CD4-positive, alpha-beta T cell treated with Interferon alpha-2 for 1 hour (primary cell): ENCODE results near the gene FANCD2OS.
"Not testable (repeated sequence)": the region's sequence is repeated elsewhere in the genome, so short reads cannot be mapped to it uniquely, and the experiment has no call there.

Experiments
- DNase-seq, 2 donors: peaks; one replicate each; pipeline ENCODE4 v3.0.0-alpha.2; 2020 to 2022

Gene FANCD2OS, protein sequence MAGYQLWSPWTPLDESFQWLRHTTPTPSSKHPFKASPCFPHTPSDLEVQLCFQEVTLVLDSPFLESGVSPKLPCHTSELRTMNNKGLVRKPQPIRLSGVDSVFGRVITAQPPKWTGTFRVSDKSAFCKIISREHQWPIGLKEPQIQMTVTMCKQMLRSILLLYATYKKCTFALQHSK

DNA sequence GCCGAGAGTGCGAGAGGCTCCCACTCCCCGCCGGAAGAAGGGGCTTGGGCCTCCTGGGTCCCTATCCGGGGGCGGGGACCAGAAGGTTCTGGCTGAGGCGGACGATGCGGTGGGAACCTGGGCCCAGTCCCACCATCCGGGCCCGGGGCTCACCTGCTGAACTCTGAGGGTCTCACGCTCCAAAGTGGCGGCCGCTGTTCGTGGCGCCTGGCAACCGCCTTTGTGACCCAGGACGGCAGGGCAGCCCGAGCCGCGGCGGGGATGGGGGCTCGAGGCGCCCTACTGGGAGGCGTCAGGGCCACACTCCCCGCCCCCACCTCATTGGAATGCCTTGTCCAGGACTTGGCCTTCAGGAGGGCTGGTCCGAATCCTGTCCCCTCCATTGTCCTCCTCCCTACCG, at the start of gene FANCD2OS:
TSS of gene FANCD2OS (minus strand) at position 165 of the 400 bp plus-strand sequence. CDS start 3,481 bp downstream, outside the sequence.
- no peak for DNase-seq

DNA sequence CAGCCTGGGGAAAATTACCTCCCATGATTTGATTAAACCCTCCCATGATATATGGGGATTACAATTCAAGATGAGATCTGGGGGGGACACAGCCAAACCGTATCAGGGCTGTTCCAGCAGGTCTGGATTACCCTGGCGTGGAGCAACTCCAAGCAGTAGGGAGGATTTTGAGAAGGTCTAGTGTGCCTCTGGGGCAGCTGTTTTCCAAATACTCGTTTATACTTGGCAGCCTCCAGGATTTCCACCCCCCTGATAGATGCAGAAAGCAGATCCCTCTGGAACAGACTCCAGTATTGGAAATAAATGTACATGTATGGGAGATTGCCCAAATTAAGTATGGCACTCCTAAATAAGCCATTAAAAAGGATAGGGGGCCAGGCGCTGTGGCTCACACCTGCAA, 49.0 kb upstream of the FANCD2OS start:
- DNase-seq = no peak

DNA sequence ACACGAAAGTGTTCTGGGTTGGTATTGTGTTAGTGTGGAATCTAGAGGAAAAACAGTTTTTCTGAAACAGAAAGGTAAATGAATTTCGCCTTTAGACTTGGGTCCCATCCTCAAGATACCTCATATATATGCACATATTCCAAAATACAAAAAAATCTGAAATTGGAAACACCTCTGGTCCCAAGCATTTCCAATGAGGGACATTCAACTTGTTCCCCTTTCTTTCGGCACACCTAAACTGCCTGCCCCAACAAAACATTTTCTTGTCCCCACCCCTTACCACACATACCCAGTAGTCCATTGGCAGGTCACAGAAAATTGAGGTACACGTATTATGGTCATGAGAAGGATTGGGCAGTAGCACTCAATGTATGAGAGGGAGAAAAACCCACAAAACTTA, 47.6 kb upstream of the FANCD2OS start:
- no peak for DNase-seq

DNA sequence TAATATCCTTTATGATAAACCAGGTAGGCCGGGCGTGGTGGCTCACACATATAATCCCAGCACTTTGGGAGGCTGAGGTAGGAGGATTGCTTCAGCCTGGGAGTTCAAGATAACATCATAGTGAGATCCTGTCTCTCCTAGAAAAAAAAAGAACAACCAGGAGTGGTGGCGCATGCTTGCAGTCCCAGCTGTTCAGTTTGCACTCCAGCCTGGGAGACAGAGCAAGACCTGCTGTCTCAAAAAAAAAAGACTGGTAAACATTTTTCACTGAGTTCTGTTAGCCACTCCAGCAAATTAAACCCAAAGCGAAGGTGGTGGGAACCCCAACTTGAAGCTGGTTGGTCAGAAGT, 47.0 kb upstream of the FANCD2OS start:
- no peak for DNase-seq

DNA sequence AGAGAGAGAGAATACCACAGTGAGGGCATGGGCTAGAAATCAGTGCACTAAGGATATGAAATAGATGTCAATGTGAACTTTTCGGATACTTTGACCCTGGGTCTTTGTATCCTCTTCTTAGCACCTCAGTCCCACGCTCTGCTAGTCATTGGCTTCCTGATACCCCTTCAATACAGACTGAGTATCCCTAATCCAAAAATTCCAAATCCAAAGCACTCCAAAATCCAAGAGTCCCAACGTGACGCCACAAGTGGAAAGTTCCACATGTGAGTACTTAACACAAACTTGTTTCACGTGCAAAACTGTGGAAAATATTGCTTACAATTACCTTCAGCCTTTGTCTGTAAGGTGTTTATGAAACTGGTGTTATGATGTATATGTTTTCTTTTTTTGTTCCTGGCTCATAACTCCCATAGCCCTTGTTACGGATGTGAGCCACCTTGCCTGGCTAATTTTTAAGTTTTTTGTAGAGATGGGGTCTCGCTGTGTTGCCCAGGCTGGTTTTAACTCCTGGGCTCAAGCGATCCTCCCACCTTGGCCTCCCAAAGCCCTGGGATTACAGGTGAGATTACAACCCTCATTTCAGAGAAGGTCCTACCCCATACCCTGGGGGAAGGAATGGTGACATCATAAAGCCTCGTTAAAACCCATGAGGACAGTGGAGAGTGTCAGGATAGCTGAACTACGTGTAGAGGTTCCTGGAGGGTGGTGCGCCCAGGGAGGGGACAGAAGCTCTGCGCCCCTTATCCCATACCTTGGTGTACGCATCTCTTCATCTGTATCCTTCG, 46.5 kb upstream of the FANCD2OS start:
- DNase-seq = no peak

DNA sequence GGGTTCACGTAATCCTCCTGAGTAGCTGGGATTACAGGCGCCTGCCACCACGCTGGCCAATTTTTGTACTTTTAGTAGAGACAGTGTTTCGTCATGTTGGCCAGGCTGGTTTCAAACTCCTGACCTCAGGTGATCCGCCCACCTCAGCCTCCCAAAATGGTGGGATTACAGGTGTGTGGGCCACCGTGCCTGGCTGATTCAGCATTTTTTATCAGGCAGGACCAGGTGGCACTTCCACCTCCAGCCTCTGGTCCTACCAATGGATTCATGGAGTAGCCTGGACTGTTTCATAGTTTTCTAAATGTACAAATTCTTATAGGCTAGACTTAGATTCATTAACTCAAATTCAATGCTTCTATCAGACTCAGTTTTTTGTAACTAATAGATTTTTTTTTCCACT, 42.9 kb upstream of the FANCD2OS start:
- DNase-seq = no peak

DNA sequence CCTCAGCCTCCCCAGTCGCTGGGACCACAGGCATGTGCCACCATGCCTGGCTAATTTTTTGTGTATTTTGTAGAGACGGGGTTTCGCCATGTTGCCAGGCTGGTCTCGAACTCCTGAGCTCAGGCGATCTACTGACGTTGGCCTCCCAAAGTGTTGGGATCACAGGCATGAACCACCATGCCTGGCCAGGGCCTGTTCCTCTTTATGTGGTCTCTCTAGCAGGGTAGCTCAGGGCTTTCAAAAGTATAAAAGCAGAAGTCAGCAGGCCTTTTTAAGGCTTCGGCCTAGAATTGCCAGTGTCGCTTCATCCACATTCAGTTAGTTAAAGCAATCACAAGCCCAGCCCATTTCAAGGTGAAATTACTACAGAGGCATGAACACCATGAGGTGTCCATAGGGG, 41.2 kb upstream of the FANCD2OS start:
- no peak for DNase-seq

DNA sequence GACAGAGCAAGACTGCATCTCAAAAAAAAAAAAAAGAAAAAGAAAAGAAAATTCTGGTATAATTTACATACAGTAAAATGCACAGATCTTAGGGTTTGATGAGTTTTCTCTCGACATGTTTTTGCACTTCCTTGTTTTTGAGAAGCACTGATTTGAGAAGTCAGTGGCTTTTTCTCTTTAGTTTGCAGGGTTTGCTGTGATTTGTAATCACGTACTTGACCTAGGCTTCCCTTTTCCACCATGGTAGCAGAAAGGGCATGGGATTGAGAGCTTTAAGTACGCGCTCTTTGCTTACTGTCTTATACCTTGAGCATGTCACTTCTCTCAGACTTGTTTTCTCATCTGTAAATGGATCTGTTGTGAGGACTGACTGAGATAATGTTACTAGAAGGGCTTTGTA, 37.6 kb upstream of the FANCD2OS start:
- DNase-seq = no peak

DNA sequence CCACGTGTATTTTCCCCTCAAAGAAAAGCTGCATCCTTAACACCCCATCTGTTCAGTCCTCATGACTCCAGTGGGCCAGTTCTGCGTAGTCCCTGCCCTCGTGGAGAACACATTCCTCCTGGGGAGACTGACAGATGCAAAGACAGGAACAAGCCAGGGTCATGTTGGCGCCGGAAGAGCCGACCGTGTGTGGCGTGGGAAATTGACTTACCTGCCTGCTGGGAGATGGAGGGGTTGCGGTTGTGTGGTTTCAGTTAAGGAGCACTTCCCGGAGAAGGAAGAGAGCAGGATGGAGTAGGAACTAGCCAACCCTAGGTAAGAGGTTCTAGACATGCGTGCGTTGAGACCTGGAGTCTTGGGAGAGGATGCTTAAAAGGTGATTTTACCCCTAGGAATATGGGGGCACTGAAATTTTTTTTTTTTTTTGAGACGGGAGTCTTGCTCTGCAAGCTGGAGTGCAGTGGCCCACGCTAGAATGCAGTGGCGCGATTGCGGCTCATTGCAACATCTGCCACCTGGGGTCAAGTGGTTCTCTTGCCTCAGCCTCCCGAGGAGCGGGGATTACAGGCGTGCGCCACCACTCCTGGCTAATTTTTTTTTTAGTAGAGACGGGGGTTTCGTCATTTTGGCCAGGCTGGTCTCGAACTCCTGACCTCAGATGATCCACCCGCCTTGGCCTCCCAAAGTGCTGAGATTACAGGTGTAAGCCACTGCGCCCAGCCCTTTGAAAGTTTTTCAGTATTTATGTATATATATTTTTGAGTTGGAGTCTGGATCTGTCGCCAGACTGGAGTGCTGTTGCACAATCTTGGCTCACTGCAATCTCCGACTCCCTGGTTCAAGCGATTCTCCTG, 34.9 kb upstream of the FANCD2OS start:
- peak in 1 of 2 donors; percentile 33 for DNase-seq

DNA sequence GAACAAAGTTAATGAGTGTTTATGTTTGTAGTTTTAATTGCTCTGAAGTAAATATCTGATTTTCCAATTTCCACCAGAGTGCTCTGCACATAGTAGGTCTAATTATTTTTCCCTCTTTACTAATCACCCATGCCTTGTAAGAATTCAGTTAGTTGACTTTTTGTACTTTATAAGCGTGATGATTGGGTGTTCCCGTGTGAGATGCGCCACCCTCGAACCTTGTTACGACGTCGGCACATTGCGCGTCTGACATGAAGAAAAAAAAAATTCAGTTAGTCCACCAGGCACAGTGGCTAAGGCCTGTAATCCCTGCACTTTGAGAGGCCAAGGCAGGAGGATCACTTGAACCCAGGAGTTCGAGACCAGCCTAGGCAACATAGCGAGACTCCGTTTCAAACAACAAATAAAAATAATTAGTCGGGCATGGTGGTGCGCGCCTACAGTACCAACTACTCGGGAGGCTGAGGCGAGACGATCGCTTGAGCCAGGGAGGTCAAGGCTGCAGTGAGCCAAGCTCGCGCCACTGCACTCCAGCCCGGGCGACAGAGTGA, 33.0 kb upstream of the FANCD2OS start:
- DNase-seq = no peak

DNA sequence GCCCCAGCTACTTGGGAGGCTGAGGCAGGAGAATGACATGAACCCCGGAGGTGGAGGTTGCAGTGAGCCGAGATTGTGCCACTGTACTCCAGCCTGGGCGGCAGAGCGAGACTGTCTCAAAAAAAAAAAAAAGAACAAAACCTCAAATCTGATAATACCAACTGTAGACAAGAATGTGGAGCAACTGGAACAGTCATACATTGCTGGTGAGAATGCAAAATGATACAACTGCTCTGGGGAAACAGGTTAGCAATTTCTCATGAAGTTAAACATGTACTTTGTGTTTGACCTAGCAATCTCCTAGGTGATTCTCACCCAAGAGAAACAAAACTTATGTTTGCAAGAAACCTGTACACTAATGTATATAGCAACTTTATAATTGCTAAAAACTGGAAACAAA, 29.1 kb upstream of the FANCD2OS start:
- no peak for DNase-seq

DNA sequence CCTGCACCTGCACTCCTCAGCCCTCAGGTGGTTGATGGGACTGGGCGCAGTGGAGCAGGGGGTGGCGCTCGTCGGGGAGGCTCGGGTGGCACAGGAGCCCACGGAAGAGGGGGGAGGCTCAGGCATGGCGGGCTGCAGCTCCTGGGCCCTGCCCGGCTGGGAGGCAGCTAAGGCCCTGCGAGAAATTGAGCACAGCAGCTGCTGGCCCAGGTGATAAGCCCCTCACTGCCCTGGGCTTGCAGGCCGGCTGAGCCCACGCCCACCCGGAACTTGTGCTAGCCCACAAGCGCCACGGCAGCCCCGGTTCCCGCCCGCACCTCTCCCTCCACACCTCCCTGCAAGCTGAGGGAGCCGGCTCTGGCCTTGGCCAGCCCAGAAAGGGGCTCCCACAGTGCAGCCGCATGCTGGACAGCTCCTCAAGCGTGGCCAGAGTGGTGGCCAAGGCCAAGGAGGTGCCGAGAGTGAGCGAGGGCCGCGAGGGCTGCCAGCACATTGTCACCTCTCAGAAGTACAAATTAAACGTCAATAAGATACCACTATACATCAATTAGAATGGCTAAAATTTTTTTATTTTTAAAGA, 28.5 kb upstream of the FANCD2OS start:
- no peak for DNase-seq

DNA sequence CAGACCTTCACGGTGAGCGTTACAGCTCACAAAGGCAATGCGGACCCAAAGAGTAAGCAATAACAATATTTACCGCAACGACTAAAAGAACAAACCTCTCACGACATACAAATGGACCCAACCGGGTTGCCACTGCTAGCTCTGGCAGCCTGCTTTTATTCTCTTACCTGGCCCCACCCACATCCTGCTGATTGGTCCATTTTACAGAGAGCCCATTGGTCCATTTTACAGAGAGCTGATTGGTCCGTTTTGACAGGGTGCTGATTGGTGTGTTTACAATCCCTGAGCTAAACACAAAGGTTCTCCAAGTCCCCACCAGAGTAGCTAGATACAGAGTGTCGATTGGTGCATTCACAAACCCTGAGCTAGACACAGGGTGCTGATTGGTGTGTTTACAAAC, 27.8 kb upstream of the FANCD2OS start:
- not testable (repeated sequence) for DNase-seq

DNA sequence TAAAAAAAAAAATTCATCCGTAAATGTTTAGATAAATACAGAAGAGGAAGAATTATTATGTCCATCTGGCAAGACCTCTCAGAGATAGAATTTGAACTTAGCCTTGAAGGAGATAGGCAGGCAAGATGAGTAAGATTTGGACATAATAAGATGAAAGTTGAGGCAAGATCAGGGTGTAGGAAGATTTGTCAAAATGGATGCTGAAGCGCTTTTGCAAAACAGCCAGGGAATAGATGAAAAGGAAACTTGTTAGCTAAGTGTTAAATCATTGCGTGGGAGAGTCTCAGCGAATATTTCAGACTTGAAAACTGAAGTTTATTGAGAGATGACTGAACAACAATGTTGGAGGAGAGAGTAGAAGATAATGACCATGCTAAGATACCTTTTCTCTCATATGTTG, 14.7 kb upstream of the FANCD2OS start:
- DNase-seq = no peak

DNA sequence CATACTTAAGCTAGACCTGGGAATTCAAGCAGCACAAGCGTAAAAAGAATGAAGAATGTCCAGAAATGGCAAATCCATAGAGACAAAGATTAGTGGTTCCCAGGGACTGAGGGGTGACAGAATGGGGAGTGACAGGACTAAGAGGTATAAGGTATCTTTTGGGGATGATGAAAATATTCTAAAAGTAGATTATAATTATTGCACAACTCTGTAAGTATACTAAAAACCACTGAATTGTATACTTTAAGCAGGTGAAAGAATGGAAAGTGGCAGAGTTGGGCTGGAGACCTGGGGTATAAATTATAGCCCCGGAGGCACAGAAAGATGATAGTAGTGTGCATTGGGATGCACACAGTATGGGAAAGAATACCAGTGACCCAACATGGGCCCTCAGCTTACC, 13.0 kb upstream of the FANCD2OS start:
- no peak for DNase-seq

DNA sequence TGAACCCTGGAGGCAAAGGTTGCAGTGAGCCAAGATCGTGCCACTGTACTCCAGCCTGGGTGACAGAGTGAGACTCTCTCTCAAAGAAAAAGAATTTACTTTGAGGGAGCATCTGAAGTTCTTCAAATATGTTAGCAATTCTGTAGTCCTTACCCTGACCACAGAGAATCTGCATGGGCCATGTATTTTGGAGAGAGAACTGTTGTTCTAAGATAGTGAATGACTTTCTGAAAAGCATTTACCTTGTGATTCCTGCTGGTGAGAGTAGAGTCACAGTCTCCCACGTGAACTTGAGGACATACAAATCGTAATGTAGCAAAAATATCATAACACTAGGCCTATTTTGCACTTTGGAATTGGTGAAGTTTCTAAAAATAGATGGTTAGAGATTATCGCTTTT, 11.3 kb upstream of the FANCD2OS start:
- no peak for DNase-seq

DNA sequence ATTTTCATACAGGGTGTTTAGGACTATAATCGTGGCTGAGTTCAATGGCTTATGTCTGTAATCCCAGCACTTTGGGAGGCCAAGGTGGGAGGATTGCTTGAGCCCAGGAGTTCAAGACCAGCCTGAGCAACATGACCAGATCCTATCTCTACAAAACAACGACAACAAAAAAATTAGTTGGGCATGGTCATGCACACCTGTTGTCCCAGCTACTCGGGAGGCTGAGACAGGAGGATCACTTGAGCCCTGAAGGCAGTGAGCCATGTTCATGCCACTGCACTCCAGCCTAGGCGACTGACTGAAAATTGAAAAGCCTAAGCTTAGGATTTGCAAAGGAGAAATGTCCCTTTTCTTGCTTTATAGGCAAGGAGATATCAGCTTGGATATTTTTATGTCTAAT, 8.9 kb upstream of the FANCD2OS start:
- DNase-seq = no peak

DNA sequence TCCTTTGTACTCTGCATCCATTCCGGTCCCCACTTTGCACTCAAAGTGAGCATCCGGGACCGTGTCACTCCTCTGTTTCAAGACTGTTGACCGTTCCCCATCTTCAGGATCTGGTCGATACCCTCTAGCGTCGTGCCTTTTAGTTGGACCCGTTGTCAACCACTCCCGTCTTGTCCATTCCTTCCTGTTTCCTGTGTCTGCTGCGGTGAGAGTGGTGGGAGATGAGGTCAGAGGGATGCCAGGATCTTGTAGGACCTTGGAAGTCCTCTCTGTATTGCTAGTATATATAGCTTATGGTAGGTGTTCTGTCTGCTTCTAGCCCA, 8.0 kb upstream of the FANCD2OS start:
- no peak for DNase-seq

DNA sequence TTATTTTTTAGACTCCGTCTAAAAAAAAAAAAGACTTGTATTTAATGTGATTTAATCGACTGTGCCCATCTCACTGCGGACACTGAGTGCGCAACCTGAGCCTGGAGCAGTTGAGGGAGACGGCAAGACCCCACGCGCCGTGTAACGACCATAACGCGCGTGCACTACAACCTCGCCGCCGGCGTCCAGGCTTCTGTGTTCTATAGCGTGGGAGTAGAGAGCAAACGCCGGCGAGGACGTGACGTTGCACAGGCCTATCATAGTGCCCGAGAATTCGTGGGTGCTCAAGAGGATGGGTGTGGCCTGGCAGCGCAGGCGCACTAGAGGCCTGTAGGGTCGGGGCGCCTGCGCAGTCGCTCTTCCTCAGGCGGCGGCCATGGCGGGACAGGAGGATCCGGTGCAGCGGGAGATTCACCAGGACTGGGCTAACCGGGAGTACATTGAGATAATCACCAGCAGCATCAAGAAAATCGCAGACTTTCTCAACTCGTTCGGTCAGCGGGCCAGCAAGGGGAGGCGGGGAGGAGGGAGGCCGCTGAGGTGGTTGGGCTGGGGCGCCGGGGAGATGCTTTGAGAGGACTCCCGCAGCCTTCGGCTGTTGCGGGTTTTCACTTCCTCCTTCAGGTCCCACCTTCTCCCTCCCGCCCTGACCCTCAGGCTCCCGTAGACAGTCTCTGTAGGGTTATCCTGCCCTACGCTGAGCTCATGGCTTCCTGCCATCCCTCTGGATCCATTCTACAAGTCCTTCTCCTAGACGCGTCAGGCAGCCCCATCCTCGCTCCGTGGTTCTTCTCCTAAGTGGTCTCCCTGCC, 7.5 kb upstream of the FANCD2OS start, which contains the start of gene BRK1:
TSS of gene BRK1 (plus strand) at position 350 of the 812 bp plus-strand sequence. CDS start at position 377, 27 bp downstream.
- DNase-seq = peak; percentile 95 to 96

DNA sequence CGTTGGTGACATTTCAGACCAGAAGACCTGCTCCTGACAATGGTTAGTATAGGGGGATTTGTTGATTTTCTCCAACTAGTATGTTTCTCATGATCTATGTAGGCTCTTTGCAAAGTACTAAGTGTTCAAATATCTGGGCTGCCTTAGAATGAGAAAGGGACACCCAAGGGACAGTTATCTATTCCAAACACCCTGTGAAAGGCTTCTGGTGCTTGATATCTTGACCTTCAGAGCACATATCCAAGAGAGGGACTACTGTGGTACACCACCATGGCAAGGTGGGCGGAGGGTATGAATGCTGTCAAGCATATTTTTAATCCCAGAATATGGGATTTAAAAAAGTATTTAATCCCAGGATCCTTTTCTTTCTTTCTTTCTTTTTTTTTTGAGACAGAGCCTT, 1.1 kb downstream of the FANCD2OS start:
- DNase-seq = no peak

DNA sequence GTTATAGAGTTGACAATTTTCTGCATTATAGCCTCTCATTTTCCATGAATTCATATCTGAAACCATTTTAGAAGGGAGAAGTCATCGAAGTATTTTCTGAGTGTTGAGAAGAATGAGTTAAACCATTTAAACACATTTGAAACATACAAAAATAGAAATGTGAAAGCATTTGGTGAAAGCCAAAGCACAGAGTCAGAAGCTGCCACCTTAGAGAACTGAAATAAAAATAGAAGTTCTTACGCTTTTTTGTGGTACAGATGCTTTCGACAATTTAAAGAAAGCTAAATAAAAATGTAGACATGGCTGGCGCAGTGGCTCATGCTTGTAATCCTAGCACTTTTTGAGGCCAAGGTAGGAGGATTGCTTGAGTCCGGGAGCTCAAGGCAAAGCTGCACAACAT, 9.0 kb downstream of the FANCD2OS start:
- no peak for DNase-seq

DNA sequence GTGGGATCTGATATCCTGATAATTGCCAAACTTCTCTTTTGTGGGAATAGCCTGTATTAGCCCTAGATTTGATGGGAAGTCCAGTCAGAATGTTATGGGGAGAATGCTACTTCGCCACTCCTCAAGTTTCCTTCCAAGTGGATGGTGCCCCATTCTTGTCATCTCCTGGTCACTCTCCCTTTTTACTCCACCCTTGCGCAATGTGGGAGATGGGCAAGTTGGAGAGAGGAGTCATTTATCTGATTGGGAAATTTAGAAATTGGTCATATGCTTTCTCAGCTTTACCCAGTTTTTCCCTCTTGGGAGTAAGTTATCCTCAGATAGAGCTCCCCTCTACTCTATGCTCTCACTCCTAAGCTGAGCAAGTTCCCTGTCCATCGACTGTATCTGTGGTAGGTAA, 14.4 kb downstream of the FANCD2OS start:
- no peak for DNase-seq
